ENCODE results near the gene RRP1B. TPM values are rescaled to one million over a fixed set of nuclear protein-coding genes. Genes with fewer than 3 reads are reported as not detected.
A peak's percentile ranks its signal among the peaks of the same experiment; 100 is the strongest.
"Not testable (repeated sequence)": the region's sequence is repeated elsewhere in the genome, so short reads cannot be mapped to it uniquely, and the experiment has no call there.

RRP1B gene
- total RNA-seq, 1 donor from 2014 or later, result 32.0 TPM

DNA sequence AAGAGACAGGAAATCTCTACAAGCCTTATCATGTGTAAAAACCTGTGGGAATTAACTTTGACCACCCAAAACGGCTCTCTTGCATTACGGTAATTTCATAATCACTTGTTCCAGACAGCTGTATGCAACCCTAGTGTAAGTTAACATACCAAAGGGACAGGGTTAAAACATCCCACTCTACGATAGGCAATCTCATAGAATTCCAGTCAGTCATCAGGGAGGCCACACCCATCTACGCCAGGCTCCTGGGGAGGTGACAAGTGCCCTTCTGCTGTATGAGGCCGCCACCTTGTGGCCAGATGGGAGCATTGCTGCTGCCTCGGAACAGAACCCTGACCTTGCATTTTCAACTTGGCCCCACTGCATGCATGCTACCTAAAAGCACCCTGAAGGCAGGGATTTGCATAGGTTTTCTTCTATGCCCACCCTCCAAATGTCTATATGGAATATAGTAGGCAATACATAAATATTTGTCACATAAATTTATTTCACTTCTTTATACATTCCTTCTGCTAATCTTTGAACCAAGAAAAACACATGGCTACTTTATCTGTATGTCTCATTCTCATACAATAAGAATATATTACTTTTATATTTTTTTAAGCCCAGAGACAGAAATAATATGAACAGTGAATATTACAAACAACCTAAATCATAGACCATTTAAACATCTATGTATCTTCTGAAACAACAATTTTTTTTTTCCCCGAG is 12.7 kb upstream of the RRP1B start:
- intact Hi-C loops (cut with micrococcal nuclease), result loop anchor here (1.0 to 5.0 kb wide), 3 partner anchors 34 to 722 kb away; no protein-coding TSS in a partner anchor
- no peak overlapping the region for H3K27ac Mint-ChIP-seq

DNA sequence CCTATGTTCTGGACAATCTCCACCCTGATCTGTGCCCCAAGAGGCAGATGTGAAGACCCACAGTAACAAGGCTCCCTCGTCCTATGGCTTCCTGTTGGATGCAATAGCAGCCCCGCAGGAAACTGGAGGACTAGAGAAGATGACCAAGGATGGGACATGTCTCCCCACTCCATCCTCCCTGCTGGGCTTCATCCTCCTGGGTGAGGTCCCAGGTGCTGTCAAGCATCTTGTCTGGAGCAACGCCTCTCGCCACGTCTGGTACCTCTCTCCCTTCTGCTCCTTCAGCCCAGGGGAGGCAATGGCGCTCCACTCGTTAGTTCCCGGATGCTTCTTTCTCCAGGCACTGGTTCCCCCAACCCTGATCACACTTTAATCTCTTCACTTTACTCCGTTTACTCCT is 11.2 kb upstream of the RRP1B start:
- CTCF ChIA-PET, result no interaction called here
- H3K27ac Mint-ChIP-seq, result no peak overlapping the region

More for the DNA sequence above, 12.7 kb upstream of the RRP1B start:
- ATAC-seq (ENCODE audit: low read depth) (peak; percentile 99), DNase-seq (peak; percentile 71)
- no peaks in the 10 kb centered on the region for H3K36me3 Mint-ChIP-seq (ENCODE audit: low read depth)
- TF ChIP-seq, protein P1, sequence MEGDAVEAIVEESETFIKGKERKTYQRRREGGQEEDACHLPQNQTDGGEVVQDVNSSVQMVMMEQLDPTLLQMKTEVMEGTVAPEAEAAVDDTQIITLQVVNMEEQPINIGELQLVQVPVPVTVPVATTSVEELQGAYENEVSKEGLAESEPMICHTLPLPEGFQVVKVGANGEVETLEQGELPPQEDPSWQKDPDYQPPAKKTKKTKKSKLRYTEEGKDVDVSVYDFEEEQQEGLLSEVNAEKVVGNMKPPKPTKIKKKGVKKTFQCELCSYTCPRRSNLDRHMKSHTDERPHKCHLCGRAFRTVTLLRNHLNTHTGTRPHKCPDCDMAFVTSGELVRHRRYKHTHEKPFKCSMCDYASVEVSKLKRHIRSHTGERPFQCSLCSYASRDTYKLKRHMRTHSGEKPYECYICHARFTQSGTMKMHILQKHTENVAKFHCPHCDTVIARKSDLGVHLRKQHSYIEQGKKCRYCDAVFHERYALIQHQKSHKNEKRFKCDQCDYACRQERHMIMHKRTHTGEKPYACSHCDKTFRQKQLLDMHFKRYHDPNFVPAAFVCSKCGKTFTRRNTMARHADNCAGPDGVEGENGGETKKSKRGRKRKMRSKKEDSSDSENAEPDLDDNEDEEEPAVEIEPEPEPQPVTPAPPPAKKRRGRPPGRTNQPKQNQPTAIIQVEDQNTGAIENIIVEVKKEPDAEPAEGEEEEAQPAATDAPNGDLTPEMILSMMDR (IDR thresholded peaks at IDR 0.05), result peak; percentile 84
- ChIA-PET CTCF (interaction anchor here (0.6 to 2.1 kb wide), 4 partner anchors 9 to 728 kb away, joined by 3 to 10 read pairs (median 4); no protein-coding TSS in a partner anchor), POLR2A (no interaction called here)
- H3K27me3 Mint-ChIP-seq, result peaks cover 9% of the 10 kb centered on the region
- H3K4me1 Mint-ChIP-seq, result peaks cover 18% of the 10 kb centered on the region
- peak overlapping the region; percentile 44 for H3K4me3 Mint-ChIP-seq
- no peaks in the 10 kb centered on the region for H3K9me3 Mint-ChIP-seq

DNA sequence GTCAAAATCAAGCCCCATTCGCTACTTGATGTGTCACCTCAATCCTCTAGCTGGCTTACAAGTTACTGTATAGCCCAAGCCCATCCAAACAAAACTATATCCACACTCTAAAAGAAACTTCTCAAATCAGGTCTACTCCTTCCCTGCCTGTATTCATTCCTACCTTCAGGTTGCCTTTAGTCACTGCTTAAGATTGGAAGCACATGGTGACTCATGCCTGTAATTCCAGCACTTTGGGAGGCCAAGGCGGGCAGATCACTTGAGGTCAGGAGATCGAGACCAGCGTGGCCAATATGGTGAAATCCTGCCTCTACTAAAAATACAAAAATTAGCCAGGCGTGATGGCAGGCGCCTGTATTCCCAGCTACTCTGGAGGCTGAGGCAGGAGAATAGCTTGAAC is 7.4 kb upstream of the RRP1B start:
- ATAC-seq (ENCODE audit: low read depth); H3K9me3 Mint-ChIP-seq; POLR2A ChIA-PET; H3K36me3 Mint-ChIP-seq (ENCODE audit: low read depth); DNase-seq; H3K27ac Mint-ChIP-seq; intact Hi-C loops (cut with micrococcal nuclease); H3K4me3 Mint-ChIP-seq; H3K4me1 Mint-ChIP-seq; CTCF ChIA-PET: not testable (repeated sequence)
- H3K27me3 Mint-ChIP-seq, result peaks cover 12% of the 10 kb centered on the region

More for the DNA sequence above, 11.2 kb upstream of the RRP1B start:
- Mint-ChIP-seq H3K4me3 (no peak overlapping the region), H3K36me3 (ENCODE audit: low read depth) (no peaks in the 10 kb centered on the region), H3K9me3 (no peaks in the 10 kb centered on the region), H3K27me3 (peaks cover 9% of the 10 kb centered on the region), H3K4me1 (peaks cover 18% of the 10 kb centered on the region)
- DNase-seq, result no peak
- no peak for ATAC-seq (ENCODE audit: low read depth)
- TF ChIP-seq, protein P1 (IDR thresholded peaks at IDR 0.05), result no peak
- intact Hi-C loops (cut with micrococcal nuclease), result loop anchor here (5.0 kb wide), 1 partner anchor 336 kb away; no protein-coding TSS in a partner anchor
- POLR2A ChIA-PET, result no interaction called here

DNA sequence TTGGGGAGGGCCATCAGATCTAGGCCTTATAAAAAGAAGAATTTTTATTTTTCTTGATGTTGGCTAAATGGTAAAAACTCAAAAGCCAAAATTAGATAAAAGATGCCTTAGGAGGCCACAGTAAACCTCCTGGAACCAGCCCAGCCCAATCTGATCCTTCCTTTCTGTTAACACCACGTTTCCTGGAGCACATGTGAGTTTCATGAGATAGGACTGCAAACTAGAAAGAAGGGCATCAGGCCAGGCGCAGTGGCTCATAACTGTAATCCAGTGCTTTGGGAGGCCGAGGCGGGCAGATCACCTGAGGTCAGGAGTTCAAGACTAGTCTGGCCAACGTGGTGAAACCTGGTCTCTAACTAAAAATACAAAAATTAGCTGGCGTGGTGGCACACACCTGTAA is 6.7 kb upstream of the RRP1B start:
- no peak for DNase-seq
- no peak for ATAC-seq (ENCODE audit: low read depth)
- intact Hi-C loops (cut with micrococcal nuclease), result no loop called here
- H3K9me3 Mint-ChIP-seq, result no peaks in the 10 kb centered on the region
- peaks cover 12% of the 10 kb centered on the region for H3K27me3 Mint-ChIP-seq
- ChIA-PET CTCF (no interaction called here), POLR2A (no interaction called here)
- TF ChIP-seq, protein P1 (IDR thresholded peaks at IDR 0.05), result no peak
- peaks cover 3% of the 10 kb centered on the region for H3K4me1 Mint-ChIP-seq
- no peaks in the 10 kb centered on the region for H3K36me3 Mint-ChIP-seq (ENCODE audit: low read depth)
- H3K4me3 Mint-ChIP-seq, result no peak overlapping the region
- H3K27ac Mint-ChIP-seq, result no peak overlapping the region

DNA sequence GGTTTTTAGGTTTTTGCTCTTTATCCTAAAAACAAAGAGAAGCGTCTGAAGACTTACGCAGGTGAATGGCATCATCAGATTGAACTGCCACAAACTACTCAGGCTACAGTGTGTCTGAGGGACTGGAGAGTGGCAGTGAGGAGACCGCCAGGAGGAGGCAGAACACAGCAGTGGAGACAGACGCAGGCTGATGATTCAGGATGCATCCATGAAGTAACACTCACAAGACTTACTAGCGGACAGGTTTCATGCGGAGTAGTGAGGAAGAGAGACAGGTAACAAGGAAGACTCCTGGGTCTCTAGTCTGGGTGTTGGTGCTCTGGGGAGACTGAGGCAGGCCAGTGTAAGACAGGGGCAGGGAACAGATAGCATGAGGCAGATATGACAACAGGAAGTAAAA is 5.7 kb upstream of the RRP1B start:
- ATAC-seq (ENCODE audit: low read depth) (no peak), DNase-seq (no peak)
- no peak overlapping the region for H3K27ac Mint-ChIP-seq
- ChIA-PET POLR2A (no interaction called here), CTCF (no interaction called here)
- no peak overlapping the region for H3K4me3 Mint-ChIP-seq
- H3K4me1 Mint-ChIP-seq, result peaks cover 3% of the 10 kb centered on the region
- TF ChIP-seq, protein P1 (IDR thresholded peaks at IDR 0.05), result no peak
- peaks cover 6% of the 10 kb centered on the region for H3K27me3 Mint-ChIP-seq
- intact Hi-C loops (cut with micrococcal nuclease), result no loop called here
- no peaks in the 10 kb centered on the region for H3K9me3 Mint-ChIP-seq
- H3K36me3 Mint-ChIP-seq (ENCODE audit: low read depth), result no peaks in the 10 kb centered on the region

Data from activated B cell treated with CpG ODN at 0.5 μM for 24 hours (primary cell).